K562 (cell line): ENCODE data around the gene PPY. TPM values are rescaled to one million over a fixed set of nuclear protein-coding genes. Genes with fewer than 3 reads are reported as not detected.

Source experiments
- DDX20 ChIP-seq: fragments of 450-650 bp; IDR thresholded peaks from 2 replicates; pipeline ENCODE4 v1.6.1; 2016; ENCODE audit warnings: missing genetic modification characterization, low read depth, mild to moderate bottlenecking, missing compliant biosample characterization, moderate library complexity
- ELF1 ChIP-seq: fragments of 200-800 bp; sonication (Bioruptor generic); IDR thresholded peaks from 2 replicates; pipeline ENCODE4 v1.6.1; 2016; ENCODE audit warnings: missing genetic modification characterization, missing compliant biosample characterization
- ETV5 ChIP-seq: sonication (generic); formaldehyde crosslinking; IDR thresholded peaks from 2 replicates; pipeline ENCODE4 v1.4.0; 2020; ENCODE audit warnings: low read depth, mild to moderate bottlenecking, missing genetic modification reagents
- FOXA1 ChIP-seq: fragments of 450-650 bp; IDR thresholded peaks from 2 replicates; pipeline ENCODE4 v1.6.1; 2016; ENCODE audit warnings: mild to moderate bottlenecking, borderline replicate concordance
- HDAC8 ChIP-seq: fragments of 450-650 bp; IDR thresholded peaks from 2 replicates; pipeline ENCODE4 v1.6.1; 2016; ENCODE audit warnings: mild to moderate bottlenecking, missing genetic modification characterization, moderate library complexity, missing compliant biosample characterization
- KLF16 ChIP-seq: IDR thresholded peaks from 2 replicates; pipeline ENCODE4 v1.6.1; 2016; ENCODE audit warnings: antibody characterized with exemption
- MAFG ChIP-seq: fragments of 450-650 bp; conservative IDR thresholded peaks from 2 replicates; pipeline ENCODE4 v1.6.1; 2016; ENCODE audit warnings: missing genetic modification characterization, missing compliant biosample characterization
- MBD2 ChIP-seq: sonication (generic); IDR thresholded peaks from 2 replicates; pipeline ENCODE4 v1.6.1; 2016; ENCODE audit warnings: low read depth, borderline replicate concordance
- PHTF2 ChIP-seq: fragments of 250-450 bp; sonication (Bioruptor Pico); IDR thresholded peaks from 2 replicates; pipeline ENCODE4 v1.5.0; 2021; ENCODE audit warnings: mild to moderate bottlenecking
- PPARD ChIP-seq: fragments of 250-450 bp; sonication (Bioruptor Pico); IDR thresholded peaks from 2 replicates; pipeline ENCODE4 v1.8.0; 2022; ENCODE audit warnings: inconsistent platforms, mild to moderate bottlenecking, moderate library complexity
- RFX1 ChIP-seq: fragments of 450-650 bp; IDR thresholded peaks from 2 replicates; pipeline ENCODE4 v1.6.1; 2016; ENCODE audit warnings: mild to moderate bottlenecking, moderate library complexity
- SAFB ChIP-seq: fragments of 200-400 bp; formaldehyde crosslinking; IDR thresholded peaks from 2 replicates; pipeline ENCODE4 v1.6.1; 2017; ENCODE audit warnings: low read depth, low read length, borderline replicate concordance
- SMAD2 ChIP-seq: fragments of 150-350 bp; IDR thresholded peaks from 2 replicates; pipeline ENCODE4 v1.6.1; 2014; ENCODE audit warnings: low read depth, mild to moderate bottlenecking, low read length
- TAF9B ChIP-seq: fragments of 450-650 bp; IDR thresholded peaks from 2 replicates; pipeline ENCODE4 v1.6.1; 2018; ENCODE audit warnings: mild to moderate bottlenecking; ENCODE audit not compliant: partially characterized antibody
- TCF7L2 ChIP-seq: fragments of 150-350 bp; IDR thresholded peaks from 2 replicates; pipeline ENCODE4 v1.6.1; 2016; ENCODE audit warnings: low read depth, mild to moderate bottlenecking, low read length, moderate library complexity
- ZNF12 ChIP-seq: sonication (generic); formaldehyde crosslinking; IDR thresholded peaks from 2 replicates; pipeline ENCODE4 v1.4.0; 2020; ENCODE audit warnings: mild to moderate bottlenecking, missing genetic modification reagents
- ZNF124 ChIP-seq: sonication (generic); formaldehyde crosslinking; IDR thresholded peaks from 2 replicates; pipeline ENCODE4 v1.8.1; 2022; ENCODE audit warnings: missing genetic modification reagents
- ZNF133 ChIP-seq: fragments of 250-450 bp; sonication (Bioruptor Pico); IDR thresholded peaks from 2 replicates; pipeline ENCODE4 v1.4.0; 2020; ENCODE audit warnings: mild to moderate bottlenecking
- ZNF165 ChIP-seq: fragments of 250-450 bp; sonication (Bioruptor Pico); IDR thresholded peaks from 2 replicates; pipeline ENCODE4 v1.4.0; 2020; ENCODE audit warnings: borderline replicate concordance
- ZNF444 ChIP-seq: fragments of 250-450 bp; sonication (Bioruptor Pico); IDR thresholded peaks from 2 replicates; pipeline ENCODE4 v1.4.0; 2020; ENCODE audit warnings: mild to moderate bottlenecking, moderate library complexity
- ZNF695 ChIP-seq: fragments of 450-650 bp; formaldehyde crosslinking; IDR thresholded peaks from 2 replicates; pipeline ENCODE4 v1.4.0; 2020; ENCODE audit warnings: mild to moderate bottlenecking, moderate library complexity
- polyA plus RNA-seq, 8 experiments: library from polyadenylated mRNA; depleted of rRNA in 4 of 8; stranded (reverse) in 5 of 8; unstranded in 3 of 8; fragments of >200 nt; fragmentation: Nextera tagmentation in 2 of 8; fragmentation: Illumina TruSeq in 1 of 8; extraction: Ambion mirVana in 2 of 8; extraction: Trizol in 1 of 8; gene quantifications; 2 replicates each; pipeline versions ENCODE4 v1.2.1 to v1.2.3, GENCODE V29; 2011 to 2014; ENCODE audit warnings: inconsistent platforms in 1 of 8, missing spikeins in 1 of 8
- total RNA-seq, 7 experiments: library from RNA; depleted of rRNA in 6 of 7; stranded (reverse); fragments of >200 nt in 6 of 7; fragmentation: Illumina TruSeq in 2 of 7; extraction: Trizol in 2 of 7; gene quantifications; 2 replicates each; pipeline versions ENCODE4 v1.2.1 to v1.2.3, GENCODE V29; 2011 to 2021; ENCODE audit warnings: low replicate concordance in 1 of 7
- TF ChIP-seq, protein P1 (sequence below): fragments of 450-650 bp; IDR thresholded peaks from 2 replicates; pipeline ENCODE4 v1.6.1; 2016; ENCODE audit warnings: low read depth, mild to moderate bottlenecking, moderate library complexity
- TF ChIP-seq, protein P2 (sequence below): fragments of 450-650 bp; IDR thresholded peaks from 2 replicates; pipeline ENCODE4 v1.6.1; 2016; ENCODE audit warnings: mild to moderate bottlenecking
- TF ChIP-seq, protein P3 (sequence below): fragments of 450-650 bp; formaldehyde crosslinking; IDR thresholded peaks from 2 replicates; pipeline ENCODE4 v1.4.0; 2022; ENCODE audit warnings: mild to moderate bottlenecking, moderate library complexity
- TF ChIP-seq, protein P4 (sequence below): fragments of 450-650 bp; IDR thresholded peaks from 2 replicates; pipeline ENCODE4 v1.6.1; 2016; ENCODE audit warnings: antibody characterized with exemption

Gene PPY
- total and polyA plus RNA-seq, 9 of the 15 experiments (the other 6 are each of a cell fraction or from before 2014, with no cell fraction given) = not detected

DNA sequence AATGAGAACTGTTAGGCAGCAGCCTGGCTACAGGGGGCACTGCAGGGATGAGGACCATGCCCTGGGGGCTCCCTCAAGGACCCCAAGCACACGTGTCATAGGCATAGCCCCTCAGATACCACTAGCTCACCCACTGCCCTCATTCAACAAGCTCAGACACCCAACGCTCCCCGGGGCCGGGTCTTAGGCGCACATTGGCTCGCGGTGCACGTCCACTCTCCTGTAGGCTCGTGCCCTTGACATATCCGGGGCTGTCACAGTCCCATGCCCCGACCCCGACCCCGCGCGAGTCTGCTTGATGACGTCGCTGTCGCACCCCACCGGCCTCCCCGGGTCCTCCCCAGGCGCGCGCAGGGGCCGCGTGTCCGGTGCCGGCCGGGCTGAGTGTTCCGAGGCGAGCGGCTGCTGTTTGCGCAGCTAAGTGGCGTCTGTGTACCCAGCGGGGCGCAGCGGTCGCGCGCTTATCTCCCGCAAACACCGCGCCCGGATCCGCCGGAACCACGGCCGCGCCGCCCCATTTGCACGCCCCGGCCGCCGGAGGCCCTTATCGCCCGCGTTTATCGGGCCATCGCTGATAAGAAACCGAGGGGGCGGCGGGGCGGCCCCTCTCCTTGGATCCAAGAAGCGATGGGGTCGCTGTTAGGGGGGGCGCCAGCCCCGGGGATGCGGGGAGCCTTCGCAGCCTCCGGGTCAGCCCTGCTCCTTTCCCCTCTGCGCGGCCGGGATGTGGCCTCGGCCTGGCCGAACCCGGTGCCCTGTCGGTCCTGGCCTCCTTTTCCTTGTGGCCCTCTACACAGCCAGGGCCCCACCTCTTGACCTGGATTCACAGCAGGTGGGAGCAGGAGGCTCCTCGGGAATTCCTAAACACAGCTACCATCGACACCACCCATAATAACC, 41.5 kb upstream of the PPY start (continued):
- TF ChIP-seq MBD2 (no peak; the same call in 1 of the 2 replicates), ZNF124 (CRISPR knock-in tag) (no peak), KLF16 (no peak), SAFB (peak; percentile 60; the same call in 1 of the 2 replicates), TCF7L2 (no peak), RFX1 (no peak), FOXA1 (no peak), ETV5 (peak; percentile 93), ZNF133 (CRISPR knock-in tag) (no peak), ZNF12 (CRISPR knock-in tag) (0 out of 2 replicates have a peak, but pooled peaks have one; percentile 60), HDAC8 (tag) (0 out of 2 replicates have a peak, but pooled peaks have one; percentile 33), ELF1 (tag) (no peak), ZNF695 (CRISPR knock-in tag) (no peak), ZNF165 (CRISPR knock-in tag) (no peak), DDX20 (no peak), SMAD2 (no peak), MAFG (tag) (no peak), ZNF444 (CRISPR knock-in tag) (no peak), PPARD (CRISPR knock-in tag) (no peak), TAF9B (no peak), PHTF2 (no peak)
- TF ChIP-seq, protein P1, sequence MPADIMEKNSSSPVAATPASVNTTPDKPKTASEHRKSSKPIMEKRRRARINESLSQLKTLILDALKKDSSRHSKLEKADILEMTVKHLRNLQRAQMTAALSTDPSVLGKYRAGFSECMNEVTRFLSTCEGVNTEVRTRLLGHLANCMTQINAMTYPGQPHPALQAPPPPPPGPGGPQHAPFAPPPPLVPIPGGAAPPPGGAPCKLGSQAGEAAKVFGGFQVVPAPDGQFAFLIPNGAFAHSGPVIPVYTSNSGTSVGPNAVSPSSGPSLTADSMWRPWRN = peak; percentile 97
- TF ChIP-seq, protein P2, sequence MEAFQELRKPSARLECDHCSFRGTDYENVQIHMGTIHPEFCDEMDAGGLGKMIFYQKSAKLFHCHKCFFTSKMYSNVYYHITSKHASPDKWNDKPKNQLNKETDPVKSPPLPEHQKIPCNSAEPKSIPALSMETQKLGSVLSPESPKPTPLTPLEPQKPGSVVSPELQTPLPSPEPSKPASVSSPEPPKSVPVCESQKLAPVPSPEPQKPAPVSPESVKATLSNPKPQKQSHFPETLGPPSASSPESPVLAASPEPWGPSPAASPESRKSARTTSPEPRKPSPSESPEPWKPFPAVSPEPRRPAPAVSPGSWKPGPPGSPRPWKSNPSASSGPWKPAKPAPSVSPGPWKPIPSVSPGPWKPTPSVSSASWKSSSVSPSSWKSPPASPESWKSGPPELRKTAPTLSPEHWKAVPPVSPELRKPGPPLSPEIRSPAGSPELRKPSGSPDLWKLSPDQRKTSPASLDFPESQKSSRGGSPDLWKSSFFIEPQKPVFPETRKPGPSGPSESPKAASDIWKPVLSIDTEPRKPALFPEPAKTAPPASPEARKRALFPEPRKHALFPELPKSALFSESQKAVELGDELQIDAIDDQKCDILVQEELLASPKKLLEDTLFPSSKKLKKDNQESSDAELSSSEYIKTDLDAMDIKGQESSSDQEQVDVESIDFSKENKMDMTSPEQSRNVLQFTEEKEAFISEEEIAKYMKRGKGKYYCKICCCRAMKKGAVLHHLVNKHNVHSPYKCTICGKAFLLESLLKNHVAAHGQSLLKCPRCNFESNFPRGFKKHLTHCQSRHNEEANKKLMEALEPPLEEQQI = no peak
- TF ChIP-seq, protein P3, sequence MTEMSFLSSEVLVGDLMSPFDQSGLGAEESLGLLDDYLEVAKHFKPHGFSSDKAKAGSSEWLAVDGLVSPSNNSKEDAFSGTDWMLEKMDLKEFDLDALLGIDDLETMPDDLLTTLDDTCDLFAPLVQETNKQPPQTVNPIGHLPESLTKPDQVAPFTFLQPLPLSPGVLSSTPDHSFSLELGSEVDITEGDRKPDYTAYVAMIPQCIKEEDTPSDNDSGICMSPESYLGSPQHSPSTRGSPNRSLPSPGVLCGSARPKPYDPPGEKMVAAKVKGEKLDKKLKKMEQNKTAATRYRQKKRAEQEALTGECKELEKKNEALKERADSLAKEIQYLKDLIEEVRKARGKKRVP (CRISPR knock-in tag) = no peak
- TF ChIP-seq, protein P4, sequence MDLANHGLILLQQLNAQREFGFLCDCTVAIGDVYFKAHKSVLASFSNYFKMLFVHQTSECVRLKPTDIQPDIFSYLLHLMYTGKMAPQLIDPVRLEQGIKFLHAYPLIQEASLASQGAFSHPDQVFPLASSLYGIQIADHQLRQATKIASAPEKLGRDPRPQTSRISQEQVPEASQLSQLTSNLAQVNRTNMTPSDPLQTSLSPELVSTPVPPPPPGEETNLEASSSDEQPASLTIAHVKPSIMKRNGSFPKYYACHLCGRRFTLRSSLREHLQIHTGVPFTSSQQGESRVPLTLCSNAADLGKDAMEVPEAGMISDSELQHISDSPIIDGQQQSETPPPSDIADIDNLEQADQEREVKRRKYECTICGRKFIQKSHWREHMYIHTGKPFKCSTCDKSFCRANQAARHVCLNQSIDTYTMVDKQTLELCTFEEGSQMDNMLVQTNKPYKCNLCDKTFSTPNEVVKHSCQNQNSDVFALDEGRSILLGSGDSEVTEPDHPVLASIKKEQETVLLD = 0 out of 2 replicates have a peak, but pooled peaks have one; percentile 27
